Epithelial cell of prostate (primary cell): ENCODE measurements around the gene ALG1L2.
"Not testable (repeated sequence)": the region's sequence is repeated elsewhere in the genome, so short reads cannot be mapped to it uniquely, and the experiment has no call there.

Experiments used
- DNase-seq: peaks from one replicate; pipeline ENCODE4 v3.0.0-alpha.2; 2011; ENCODE audit warnings: low read depth, low spot score
- H3K27ac ChIP-seq: fragments of 450-650 bp; 2 replicates; pipeline ENCODE4 v1.5.1; 2017; ENCODE audit warnings: mild to moderate bottlenecking

The ALG1L2 gene, protein sequence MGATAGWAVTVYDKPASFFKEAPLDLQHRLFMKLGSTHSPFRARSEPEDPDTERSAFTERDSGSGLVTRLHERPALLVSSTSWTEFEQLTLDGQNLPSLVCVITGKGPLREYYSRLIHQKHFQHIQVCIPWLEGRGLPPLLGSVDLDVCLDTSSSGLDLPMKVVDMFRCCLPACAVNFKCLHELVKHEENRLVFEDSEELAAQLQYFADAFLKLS

DNA sequence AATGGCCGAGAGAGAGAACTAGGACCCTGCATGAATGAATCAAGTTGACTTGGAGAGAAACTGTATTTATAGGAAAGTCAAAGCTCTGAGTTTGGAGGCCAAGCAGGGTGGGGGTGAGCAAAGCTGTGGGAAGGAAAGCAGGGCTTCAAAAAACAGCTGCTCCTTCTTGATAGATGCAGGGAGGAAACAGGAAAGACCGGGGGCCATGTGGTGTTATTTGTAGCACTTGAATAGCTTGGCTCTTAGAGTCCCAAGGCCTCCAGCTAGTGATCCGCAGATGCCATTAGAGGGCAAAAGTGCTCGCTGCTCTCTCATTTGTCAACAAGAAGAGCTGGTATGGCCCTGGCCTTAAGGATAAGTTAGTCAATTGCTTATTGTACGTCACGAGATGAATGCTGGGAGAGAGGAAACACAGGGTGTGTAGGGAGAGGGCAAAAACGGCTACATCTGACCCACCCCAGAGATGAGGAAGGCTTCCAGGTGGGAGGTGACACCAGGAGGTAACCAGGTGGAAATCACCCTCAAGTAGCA lies at the start of gene ALG1L2:
TSS of gene ALG1L2 (plus strand) at position 481 of the 531 bp plus-strand sequence. CDS start 186 bp downstream, outside the sequence.
- no peak within 1 kb of the TSS for H3K27ac ChIP-seq
- DNase-seq: no peak

DNA sequence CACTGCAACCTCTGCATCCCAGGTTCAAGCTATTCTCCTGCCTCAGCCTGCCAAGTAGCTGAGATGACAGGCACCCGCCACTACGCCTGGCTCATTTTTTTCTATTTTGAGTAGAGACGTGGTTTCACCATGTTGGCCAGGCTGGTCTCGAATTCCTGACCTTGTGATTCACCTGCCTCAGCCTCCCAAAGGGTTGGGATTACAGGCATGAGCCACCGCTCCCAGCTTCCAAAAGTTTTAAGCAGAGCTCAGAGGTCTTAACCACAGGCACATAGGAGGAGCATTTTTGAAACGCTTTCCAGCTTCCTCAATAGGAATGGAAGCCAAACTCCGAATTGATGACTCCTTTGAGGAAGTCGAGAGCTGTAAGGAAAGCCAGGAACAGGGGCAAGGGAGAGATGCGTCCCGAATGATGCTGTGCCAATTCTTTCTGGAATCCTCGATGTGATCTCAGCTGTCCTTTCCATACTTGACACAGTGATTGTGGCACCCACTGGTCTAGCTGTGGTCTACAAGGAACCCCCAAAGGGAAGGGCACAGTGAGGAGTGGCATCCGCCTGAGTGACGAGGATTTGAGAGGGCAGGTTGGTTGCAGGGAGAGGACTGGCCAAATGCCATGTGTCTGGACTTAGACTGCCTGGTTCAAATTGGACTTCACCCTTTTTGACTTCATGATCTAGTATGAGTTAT lies 44.4 kb upstream of the ALG1L2 start:
- not testable (repeated sequence) for DNase-seq, H3K27ac ChIP-seq

DNA sequence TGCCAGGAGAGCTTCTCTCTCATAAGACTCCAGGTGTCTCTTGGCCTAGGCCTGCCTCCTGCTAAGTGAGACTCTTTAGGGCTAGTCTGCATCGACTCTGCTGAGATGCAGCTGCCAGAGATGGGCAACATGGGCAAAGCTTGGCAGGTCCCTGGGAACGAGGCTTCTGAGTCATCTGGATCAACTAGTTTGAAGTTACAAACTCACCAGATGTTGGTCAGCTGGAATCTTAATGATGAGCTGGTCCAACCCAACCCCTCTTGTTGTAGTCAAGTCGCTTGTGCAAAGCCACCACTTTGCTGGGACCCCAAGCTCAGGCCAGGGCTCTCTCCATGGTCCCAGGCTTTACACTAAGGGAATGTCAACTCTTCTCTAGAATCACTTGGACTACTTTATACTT lies 38.9 kb upstream of the ALG1L2 start:
- H3K27ac ChIP-seq, DNase-seq: not testable (repeated sequence)

DNA sequence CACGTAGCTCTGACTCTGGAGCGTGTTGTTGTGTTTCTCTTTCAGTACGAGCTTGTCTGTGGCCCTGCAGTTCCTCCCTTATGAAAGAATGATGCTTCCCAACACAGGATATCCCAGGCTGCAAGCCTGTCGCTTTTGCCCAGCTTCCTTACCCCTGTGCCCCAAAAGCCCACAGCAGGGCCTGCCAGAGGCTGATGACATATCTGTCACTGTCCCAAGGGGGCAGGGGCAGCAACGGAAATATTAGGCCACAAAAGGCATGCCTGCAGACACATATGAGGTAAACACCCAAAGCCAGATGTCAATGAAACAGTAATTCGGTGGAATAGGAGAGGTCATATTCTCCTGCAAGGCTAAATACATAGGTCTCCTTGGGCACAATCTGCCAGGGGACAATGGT lies 38.0 kb upstream of the ALG1L2 start:
- DNase-seq, H3K27ac ChIP-seq: not testable (repeated sequence)

DNA sequence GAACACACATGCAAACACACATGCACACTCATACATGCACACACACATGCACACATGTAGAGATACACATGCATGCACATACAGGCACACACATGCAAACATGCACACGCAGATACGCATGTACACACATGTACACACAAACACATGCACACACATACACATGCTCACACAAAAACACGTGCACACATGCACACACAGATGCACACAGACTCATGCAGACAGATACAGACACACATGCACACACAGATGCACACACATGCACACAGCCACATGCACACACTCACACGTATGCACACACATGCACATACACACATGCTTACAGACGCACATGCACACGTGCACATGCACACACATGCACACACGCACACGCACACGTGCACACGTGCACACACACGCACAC lies 37.3 kb upstream of the ALG1L2 start:
- no peak overlapping the region for H3K27ac ChIP-seq
- DNase-seq: no peak

DNA sequence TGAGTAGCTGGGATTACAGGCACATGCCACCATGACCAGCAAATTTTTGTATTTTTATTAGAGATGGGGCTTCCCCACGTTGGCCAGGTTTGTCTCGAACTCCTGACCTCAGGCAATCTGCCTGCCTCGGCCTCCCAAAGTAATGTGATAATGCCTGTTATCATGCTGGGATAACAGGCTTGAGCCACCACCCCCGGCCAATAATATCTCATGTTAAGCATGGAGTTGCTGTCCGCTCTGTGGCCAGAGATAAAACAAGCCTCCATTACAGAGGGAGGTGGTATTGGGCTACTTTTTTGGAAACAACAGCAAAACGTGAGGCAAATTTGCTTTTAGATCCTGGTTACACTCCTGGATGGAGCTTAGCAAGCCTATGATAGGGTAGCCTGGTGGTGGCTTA lies 32.9 kb upstream of the ALG1L2 start:
- H3K27ac ChIP-seq: no peak overlapping the region
- DNase-seq: no peak

DNA sequence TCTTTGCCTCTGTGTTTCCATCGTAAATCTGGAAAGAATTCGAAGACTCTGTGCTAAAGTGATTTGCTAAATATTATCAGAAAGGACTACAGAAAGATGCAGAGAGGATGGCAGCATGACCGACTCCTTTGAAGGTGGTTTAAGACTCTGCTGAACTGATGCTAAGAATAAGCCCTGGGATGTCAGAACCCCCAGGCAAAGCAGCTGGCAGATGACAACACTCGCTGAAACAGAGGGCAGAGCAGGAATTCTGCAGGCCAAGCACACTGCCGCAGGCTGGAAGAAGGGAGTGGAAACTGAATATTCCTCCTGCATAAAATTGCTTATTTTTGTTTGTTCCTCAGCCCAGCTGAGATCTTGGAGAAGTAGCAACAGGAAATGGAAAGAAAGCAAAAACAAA lies 29.3 kb upstream of the ALG1L2 start:
- H3K27ac ChIP-seq, DNase-seq: not testable (repeated sequence)

DNA sequence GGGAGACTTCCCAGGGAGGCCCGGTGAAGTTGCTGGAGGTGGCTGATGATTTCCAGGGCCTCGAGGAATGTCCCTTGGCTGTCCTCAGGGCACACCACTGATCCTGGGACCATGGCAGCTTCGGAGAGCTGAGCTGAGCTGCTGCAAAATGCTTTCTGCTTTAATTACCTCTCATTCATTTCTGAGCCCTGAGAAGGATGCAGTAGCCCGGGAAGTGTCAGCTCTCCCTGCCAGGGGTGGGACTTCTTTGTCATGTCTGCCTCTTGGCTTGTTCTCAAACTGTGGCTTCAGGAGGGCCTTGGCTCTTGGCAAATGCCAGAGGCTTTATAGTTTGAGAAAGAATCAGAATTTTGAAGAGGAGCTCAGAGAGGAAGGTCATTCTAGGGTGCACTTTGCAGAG lies 28.7 kb upstream of the ALG1L2 start:
- DNase-seq, H3K27ac ChIP-seq: not testable (repeated sequence)

DNA sequence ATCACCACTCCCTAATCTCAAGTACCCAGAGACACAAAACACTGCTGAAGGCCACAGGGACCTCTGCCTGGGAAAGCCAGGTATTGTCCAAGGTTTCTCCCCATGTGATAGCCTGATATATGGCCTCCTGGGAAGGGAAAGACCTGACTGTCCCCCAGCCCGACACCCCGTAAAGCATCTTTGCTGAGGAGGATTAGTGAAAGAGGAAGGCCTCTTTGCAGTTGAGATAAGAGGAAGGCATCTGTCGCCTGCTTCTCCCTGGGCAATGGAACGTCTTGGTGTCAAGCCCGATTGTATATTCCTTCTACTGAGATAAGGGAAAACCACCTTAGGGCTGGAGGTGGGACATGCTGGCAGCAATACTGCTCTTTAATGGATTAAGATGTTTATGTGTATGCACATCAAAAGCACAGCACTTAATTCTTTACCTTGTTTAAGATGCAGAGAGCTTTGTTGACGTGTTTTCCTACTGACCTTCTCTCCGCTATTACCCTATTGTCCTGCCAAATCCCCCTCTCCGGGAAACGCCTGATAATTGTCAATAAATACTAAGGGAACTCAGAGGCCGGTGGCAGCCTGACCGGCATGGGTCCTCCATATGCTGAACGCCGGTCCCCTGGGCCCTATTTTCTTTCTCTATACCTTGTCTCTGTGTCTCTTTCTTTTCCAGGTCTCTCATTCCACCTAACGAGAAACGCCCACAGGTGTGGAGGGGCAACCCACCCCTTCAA lies 23.9 kb upstream of the ALG1L2 start:
- DNase-seq, H3K27ac ChIP-seq: not testable (repeated sequence)

DNA sequence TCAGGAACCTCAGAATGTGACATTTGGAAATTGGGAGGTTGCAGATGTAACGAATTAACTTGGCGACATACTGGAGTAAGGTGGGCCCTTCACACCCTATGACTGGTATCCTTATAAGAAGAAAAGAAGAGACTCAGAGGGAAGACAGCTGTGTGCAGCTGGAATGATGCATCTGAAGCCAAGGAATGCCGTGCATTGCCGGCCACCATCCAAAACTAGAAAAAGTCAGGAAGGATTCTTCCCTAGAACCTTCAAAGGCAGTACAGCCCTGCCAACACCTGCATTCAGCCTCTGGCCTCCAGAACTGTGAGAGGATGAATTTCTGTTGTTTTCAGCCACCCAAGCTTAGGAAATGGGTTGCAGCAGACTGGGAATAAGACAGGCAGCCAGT lies 23.4 kb upstream of the ALG1L2 start:
- DNase-seq: not testable (repeated sequence)

DNA sequence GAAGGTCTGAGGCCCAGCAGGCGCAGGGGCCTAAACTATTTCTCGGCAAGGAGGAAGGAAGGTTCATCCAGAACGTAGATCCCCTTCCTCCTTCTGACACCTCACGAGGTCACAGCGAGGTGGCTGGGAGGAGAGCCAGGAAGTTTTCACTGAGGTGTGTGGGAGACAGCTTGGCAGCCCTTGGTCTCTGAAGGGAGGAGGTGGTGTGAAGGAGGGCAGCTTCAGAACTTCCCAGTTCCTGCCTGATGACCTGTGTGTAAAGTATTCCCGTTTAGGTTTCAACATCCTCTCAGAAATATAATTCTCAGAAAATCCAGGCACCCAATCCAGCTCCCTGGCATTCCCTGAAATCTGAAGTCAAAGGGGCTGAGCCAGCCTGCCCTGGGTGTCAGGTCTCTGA lies 22.9 kb upstream of the ALG1L2 start:
- DNase-seq: peak; percentile 10
- H3K27ac ChIP-seq: not testable (repeated sequence)

More for the DNA sequence above, 23.4 kb upstream of the ALG1L2 start:
- H3K27ac ChIP-seq: not testable (repeated sequence)

DNA sequence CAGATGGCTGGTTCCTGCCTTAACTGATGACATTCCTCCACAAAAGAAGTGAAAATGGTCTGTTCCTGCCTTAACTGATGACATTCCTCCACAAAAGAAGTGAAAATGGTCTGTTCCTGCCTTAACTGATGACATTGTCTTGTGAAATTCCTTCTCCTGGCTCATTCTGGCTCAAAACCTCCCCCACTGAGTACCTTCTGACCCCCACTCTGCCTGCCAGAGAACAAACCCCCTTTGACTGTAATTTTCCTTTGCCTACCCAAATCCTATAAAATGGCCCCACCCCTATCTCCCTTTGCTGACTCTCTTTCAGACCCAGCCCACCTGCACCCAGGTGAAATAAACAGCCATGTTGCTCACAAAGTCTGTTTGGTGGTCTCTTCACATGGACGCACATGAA lies 22.5 kb upstream of the ALG1L2 start:
- DNase-seq, H3K27ac ChIP-seq: not testable (repeated sequence)

DNA sequence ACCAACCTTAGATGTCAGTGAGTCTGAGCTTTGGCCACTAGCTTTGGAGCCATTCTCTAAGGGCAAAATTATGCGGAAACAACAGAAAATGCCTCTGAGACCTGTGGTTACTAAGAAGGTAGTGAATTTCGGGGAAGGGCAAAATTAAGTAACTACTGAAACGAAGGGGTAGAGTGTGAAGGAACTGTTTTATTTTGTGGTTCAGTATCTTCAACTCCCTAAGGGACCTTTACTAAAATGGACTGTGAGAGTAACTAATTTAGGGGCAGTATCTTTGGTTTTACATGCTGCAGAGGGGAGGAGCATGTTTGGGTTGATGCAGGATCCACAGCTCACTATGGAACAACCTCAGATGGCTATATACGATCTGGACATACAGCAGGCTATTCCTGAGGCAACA lies 8.0 kb upstream of the ALG1L2 start:
- DNase-seq: no peak

DNA sequence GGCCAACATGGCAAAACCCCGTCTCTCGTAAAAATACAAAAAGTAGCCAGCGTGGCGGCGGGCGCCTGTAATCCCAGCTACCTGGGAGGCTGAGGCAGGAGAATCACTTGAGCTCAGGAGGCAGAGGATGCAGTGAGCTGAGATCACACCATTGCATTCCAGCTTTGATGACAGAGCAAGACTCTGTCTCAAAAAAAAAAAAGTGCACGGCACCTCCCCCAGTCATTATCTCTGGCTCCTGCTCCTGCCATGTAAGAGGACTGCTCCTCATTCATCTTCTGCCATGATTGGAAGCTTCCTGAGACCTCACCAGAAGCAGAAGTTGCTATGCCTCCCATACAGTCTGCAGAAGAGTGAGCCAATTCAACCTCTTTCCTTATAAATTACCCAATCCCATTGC lies 4.0 kb upstream of the ALG1L2 start:
- H3K27ac ChIP-seq: no peak overlapping the region
- no peak for DNase-seq

More for the DNA sequence above, 8.0 kb upstream of the ALG1L2 start:
- no peak overlapping the region for H3K27ac ChIP-seq

DNA sequence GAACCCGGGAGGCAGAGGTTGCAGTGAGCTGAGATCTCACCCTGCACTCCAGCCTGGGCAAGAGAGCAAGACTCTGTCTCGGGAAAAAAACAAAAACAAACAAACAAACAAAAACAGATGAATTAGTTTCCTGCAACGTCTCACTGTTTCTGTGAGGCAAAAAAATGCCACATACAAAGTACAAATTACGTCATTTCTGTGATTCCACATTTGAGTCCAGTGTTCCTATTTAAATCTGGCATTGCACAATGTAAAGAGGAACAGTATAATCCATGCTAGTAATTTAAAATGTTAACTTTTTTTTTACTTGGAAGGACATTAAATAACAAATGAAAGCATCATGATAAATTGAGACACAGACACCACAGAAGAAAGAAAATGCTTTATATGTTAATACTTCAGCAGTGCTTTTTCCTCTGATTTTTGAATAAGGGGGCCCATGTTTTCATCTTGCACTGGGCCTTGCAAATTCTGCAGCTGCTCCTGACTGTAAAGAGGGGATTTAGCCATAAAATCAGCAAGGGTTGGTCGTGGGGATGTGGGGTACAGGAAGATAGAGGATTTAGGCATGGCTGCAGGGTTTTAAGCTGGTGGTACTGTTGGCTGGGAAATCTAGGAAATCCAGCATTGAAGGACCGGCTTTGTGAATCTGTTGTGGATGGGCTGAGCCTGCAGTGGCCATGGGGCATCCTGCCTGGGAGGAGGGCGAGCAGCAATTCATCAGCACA lies 1.9 kb downstream of the ALG1L2 start:
- H3K27ac ChIP-seq, DNase-seq: not testable (repeated sequence)

DNA sequence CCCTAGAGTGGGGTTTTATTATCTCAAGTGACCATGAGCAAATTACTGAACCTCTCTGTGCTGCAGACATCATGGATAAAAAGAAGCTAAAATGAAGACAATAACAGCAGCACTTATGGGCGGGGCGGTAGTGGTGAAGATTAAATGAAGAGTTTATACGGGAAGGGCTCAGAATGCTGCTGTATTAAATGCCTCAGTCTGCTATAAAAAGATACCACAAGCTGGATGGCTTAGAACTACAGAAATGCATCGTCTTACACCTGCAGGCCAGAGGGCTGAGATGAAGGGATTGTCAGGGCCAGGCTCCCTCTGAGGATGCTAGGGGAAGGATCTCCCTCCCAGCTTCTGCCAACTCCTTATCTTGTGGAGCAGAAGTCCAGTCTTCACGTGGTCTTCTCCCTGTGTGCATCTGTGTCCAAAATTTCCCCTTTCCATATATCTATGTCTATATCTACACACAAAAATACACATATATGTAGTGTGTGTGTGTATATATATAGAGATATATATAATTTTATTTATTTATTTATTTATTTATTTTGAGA lies 2.9 kb downstream of the ALG1L2 start:
- no peak overlapping the region for H3K27ac ChIP-seq
- DNase-seq: no peak

DNA sequence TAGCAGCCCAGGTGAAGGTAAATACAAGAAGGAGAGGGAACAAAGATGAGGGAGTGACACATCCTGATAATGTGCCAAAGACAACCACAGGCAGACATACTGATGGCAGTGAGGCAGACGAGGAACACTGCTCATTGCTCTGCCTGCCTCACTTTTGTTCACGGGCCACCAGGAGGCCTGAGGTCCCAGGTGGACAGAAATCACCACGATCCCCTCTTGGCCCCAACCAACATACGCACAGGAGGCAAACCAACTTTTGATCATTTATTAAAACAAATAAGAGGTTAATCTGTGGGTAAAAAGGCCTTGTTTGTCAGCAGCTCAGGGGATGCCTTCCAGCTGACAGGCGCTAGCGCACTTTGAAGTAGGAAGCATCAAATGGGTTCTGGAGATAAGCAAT lies 4.2 kb downstream of the ALG1L2 start:
- no peak for DNase-seq
- H3K27ac ChIP-seq: no peak overlapping the region

DNA sequence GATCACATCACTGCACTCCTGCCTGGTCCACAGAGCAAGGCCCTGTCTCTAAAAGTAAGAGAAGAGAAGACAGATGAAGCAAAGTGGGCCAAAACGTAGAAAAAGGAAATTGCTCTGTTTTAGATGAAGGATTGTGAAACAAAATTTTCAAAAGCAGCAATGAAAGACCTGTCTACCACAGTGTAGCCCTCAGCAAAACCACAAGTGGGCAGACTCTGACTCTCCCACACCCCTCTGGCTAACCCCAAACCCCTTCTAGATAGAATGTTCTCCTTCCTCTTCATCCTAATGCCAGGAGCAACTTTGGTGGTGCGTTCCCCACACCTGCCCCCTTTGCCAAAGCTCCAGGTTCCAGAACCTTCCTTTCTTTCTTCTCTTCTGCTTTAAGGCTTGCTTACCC lies 5.0 kb downstream of the ALG1L2 start:
- DNase-seq, H3K27ac ChIP-seq: not testable (repeated sequence)

DNA sequence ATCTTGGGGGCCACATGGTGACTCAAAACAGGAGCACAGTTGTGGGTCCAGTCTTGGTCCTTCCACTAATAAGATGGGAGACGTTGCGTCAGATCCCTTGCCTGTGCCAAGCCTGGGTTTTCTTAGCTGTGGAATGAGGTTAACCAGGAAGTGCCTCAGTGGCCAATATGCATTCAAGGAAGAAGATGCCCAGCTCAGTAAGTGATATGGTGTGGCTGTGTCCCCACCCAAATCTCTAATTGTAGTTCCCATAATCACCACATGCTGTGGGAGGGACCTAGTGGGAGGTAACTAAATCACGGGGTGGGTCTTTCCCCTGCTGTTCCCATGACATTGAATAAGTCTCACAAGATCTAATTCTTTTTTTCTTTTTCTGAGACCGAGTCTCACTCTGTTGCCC lies 6.4 kb downstream of the ALG1L2 start:
- no peak for DNase-seq
- H3K27ac ChIP-seq: no peak overlapping the region

DNA sequence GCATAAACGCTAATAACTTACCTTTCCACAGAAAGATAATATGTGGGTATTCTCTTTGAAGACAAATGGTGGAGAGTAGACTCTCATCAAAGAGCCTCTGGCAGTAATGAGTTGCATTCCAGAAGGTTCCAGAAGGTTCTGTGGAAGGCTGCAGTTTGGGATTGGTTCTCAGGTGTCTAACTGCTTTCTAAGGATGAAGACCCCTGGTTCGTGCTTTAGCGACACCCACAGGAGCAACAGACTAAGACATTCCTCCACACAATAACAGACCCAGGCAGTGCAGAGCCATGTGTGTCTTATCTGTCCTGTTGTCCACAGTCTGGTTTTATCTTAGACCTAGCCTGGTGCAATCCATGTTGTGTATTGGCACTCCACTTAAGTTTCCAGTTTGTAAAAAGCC lies 9.1 kb downstream of the ALG1L2 start:
- DNase-seq, H3K27ac ChIP-seq: not testable (repeated sequence)
